Measurements from ENCODE around the gene SLC25A13.

- TF ChIP-seq, protein P1, sequence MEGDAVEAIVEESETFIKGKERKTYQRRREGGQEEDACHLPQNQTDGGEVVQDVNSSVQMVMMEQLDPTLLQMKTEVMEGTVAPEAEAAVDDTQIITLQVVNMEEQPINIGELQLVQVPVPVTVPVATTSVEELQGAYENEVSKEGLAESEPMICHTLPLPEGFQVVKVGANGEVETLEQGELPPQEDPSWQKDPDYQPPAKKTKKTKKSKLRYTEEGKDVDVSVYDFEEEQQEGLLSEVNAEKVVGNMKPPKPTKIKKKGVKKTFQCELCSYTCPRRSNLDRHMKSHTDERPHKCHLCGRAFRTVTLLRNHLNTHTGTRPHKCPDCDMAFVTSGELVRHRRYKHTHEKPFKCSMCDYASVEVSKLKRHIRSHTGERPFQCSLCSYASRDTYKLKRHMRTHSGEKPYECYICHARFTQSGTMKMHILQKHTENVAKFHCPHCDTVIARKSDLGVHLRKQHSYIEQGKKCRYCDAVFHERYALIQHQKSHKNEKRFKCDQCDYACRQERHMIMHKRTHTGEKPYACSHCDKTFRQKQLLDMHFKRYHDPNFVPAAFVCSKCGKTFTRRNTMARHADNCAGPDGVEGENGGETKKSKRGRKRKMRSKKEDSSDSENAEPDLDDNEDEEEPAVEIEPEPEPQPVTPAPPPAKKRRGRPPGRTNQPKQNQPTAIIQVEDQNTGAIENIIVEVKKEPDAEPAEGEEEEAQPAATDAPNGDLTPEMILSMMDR (conservative IDR thresholded peaks at IDR 0.05): no peak
- no peak for TF ChIP-seq EZH2 (IDR thresholded peaks at IDR 0.05; ENCODE audit: low read depth)
These were observed 169.2 kb downstream of the SLC25A13 start for GRCh38 chr7:96152706-96153105.

Measured in PC-9 (cell line).